Measurements from ENCODE around the gene KCNQ5.

GRCh38 chr6:72832271-72832670 lies 210.4 kb downstream of the KCNQ5 start:
- TF ChIP-seq CTCF (IDR thresholded peaks at IDR 0.05) (no peak), POLR2A (IDR thresholded peaks at IDR 0.05) (no peak), EP300 (IDR thresholded peaks at IDR 0.05) (no peak)
